ENCODE data around the gene LMTK2.

DNA sequence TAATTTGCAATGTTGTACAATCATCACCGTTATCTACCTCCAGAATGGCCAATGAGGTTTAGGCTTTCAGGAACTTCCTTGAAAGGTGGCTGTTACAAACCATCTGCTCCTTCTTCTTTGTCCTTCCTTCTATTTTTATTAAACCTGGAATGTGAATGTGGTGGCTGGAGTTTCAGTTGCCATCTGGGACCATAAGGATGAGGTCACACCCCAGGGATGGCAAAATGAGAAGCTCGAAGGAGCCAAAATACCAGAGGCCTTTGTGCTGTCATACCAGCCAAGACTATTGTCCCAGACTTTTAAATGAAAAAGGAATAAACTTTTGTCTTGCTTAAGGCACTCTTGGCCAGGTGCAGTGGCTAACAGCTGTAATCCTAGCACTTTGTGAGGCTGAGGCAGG is 30.9 kb upstream of the LMTK2 start:
- TF ChIP-seq POLR2A (IDR thresholded peaks at IDR 0.05) (no peak), POLR2AphosphoS5 (IDR thresholded peaks at IDR 0.05; ENCODE audit: insufficient read depth in 1 of 2, low read depth in 1 of 2) (no peak)
- TF ChIP-seq, protein P1, sequence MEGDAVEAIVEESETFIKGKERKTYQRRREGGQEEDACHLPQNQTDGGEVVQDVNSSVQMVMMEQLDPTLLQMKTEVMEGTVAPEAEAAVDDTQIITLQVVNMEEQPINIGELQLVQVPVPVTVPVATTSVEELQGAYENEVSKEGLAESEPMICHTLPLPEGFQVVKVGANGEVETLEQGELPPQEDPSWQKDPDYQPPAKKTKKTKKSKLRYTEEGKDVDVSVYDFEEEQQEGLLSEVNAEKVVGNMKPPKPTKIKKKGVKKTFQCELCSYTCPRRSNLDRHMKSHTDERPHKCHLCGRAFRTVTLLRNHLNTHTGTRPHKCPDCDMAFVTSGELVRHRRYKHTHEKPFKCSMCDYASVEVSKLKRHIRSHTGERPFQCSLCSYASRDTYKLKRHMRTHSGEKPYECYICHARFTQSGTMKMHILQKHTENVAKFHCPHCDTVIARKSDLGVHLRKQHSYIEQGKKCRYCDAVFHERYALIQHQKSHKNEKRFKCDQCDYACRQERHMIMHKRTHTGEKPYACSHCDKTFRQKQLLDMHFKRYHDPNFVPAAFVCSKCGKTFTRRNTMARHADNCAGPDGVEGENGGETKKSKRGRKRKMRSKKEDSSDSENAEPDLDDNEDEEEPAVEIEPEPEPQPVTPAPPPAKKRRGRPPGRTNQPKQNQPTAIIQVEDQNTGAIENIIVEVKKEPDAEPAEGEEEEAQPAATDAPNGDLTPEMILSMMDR (IDR thresholded peaks at IDR 0.05): no peak
